Astrocyte of the spinal cord (primary cell): ENCODE data around the gene PPIL3.

Source experiments
- DNase-seq: peaks from one replicate; pipeline ENCODE4 v3.0.0; 2011; ENCODE audit warnings: low read depth, low spot score
- H3K4me3 ChIP-seq: 2 replicates; pipeline ENCODE4 v1.5.1; 2011; ENCODE audit warnings: low read depth, mild to moderate bottlenecking, low read length, moderate library complexity
- in situ Hi-C: cut with HindIII; loops from 2 replicates; pipeline ENCODE4 v1.10.0; 2017; ENCODE audit warnings: low sequenced_read_pairs
- TF ChIP-seq, protein P1 (sequence below): IDR thresholded peaks from 2 replicates; pipeline ENCODE4 v1.5.1; 2012; ENCODE audit warnings: low read depth, mild to moderate bottlenecking, low read length, inconsistent platforms

The PPIL3 gene

DNA sequence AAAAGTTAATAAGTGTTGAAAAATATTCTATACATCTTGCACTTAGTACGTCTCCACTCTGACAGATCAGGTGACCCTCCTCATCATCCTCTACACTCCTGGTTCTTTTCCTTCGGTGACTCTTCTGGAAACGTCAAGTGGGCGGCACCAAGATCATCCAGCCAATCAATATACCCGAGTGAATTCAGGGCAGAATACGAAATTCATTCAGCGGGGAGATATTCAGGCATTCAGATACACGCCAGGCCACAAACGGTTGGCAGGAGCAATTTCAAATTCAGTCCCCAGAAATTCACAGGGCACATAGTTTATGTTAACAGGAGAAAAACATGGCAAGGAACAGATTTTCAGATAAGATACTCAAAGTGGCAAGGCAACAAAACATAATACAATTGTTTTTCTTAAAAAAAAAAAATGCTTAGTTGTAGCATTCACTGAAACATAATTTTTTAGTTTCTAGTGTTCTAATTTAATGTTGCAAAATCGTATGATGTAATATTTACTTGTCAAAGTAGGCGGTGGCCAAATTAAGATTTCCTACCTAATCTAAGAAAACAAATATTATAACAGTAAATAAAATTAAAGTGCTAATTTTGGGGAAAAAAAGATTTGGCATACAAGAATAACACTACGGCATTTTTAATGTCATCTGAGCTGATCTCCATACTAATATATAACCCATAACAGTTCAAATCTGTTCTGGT lies 28.6 kb downstream of the PPIL3 start:
- TF ChIP-seq, protein P1, sequence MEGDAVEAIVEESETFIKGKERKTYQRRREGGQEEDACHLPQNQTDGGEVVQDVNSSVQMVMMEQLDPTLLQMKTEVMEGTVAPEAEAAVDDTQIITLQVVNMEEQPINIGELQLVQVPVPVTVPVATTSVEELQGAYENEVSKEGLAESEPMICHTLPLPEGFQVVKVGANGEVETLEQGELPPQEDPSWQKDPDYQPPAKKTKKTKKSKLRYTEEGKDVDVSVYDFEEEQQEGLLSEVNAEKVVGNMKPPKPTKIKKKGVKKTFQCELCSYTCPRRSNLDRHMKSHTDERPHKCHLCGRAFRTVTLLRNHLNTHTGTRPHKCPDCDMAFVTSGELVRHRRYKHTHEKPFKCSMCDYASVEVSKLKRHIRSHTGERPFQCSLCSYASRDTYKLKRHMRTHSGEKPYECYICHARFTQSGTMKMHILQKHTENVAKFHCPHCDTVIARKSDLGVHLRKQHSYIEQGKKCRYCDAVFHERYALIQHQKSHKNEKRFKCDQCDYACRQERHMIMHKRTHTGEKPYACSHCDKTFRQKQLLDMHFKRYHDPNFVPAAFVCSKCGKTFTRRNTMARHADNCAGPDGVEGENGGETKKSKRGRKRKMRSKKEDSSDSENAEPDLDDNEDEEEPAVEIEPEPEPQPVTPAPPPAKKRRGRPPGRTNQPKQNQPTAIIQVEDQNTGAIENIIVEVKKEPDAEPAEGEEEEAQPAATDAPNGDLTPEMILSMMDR: no peak
- in situ Hi-C loops: no loop called here
- H3K4me3 ChIP-seq: no peak overlapping the region
- DNase-seq: no peak

DNA sequence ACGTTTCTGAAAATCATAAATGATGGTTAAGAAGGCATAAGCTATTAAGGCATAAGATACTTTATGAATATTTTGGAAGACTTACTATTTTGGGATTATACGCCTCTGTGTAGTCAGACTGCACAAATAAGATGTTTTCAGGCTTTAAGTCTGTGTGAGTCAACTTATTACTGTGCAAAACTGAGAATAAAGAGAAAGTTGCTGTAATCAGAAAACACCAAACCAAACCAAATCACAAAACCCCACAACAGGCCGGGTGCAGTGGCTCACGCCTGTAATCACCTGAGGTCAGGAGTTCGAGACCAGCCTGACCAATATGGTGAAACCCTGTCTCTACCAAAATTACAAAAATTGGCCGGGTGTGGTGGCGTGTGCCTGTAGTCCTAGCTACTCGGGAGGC lies 32.1 kb downstream of the PPIL3 start:
- DNase-seq: no peak
- in situ Hi-C loops: no loop called here

DNA sequence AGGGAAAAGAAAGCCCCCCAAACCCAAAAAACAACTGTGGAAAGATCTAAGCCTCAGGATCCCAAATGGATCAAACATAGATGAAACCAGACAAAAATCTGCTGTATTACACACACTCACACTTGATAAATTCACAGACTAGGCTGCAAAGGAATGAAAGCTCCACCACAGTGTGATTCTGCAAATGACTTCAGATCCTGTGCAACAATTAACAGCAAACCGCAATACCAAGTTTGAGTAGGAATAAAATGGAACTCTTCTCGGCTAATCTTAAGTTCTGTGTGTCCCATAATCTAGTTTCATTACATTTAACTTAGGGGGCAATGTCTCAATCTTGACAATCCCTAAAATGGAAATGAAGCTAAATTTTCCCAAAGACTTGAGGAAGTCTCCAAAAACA lies 36.3 kb downstream of the PPIL3 start:
- TF ChIP-seq, protein P1: no peak
- in situ Hi-C loops: no loop called here
- DNase-seq: no peak
- no peak overlapping the region for H3K4me3 ChIP-seq

More for the DNA sequence above, 32.1 kb downstream of the PPIL3 start:
- no peak overlapping the region for H3K4me3 ChIP-seq
- TF ChIP-seq, protein P1: no peak

DNA sequence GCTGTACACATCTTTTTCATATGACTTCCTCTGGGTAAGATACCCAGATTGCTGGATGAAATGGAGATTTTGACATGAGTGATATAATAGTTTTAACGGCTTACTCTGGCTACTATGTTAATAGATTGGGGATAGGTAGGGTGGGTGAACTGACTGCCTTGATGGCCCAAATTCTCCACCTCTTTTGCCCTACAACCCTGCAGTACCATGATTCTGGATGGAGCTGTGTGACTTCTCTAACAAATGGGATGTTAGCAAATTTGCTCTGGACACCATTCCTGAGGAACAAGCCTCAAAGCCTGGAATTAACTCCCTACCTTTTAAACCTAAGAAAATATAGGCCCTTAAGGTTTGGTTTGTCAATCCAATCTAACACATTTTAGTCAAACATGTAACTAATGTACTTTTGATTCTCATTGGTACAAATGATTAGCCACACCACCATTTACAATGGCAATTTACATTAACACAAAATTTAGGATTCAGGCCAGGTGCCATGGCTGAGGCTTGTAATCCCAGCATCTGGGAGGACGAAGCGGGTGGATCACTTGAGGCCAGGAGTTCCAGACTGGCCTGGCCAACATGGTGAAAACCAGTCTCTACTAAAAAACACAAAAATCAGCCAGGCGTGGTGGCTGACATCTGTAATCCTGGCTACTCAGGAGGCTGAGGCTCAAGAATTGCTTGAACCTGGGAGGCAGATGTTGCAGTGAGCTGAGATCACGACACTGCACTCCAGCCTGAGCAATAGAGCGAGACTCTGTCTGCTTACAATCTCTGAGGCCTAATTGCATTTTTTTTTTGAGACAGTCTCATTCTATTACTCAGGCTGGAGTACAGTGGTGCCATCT lies 37.3 kb downstream of the PPIL3 start:
- H3K4me3 ChIP-seq: no peak overlapping the region
- DNase-seq: no peak
- in situ Hi-C loops: no loop called here
- TF ChIP-seq, protein P1: no peak

DNA sequence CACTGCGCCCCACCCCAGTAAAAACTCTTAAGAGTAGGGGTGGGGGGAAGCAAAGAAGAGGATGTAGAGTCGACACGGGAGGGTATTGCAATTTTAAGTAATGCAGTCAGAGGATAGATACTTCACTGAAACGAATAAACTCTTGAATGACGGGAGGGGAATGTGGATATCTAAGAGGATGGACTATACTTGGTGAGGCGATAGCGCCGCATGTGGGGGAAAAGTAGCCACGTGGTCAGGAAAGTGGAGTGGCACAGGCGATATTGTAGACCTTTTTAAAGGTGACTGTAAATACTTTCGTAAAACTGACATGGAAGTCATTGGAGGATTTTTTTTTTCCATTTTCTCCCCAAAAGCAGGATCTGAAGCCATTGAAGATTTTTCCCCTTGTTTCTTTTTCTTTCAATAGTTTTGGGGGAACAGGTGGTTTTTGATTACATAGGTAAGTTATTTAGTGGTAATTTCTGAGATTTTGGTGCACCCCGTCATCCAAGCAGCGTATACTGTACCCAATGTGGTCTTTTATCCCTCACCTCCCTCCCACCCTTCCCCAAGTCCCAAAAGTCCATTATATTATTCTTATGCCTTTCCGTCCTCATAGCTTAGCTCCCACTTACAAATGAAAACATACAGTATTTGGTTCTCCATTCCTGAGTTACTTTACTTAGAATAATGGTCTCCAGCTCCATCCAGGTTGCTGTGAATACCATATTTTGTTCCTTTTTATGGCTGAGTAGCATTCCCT lies 38.2 kb downstream of the PPIL3 start:
- TF ChIP-seq, protein P1: no peak
- in situ Hi-C loops: no loop called here
- no peak overlapping the region for H3K4me3 ChIP-seq
- DNase-seq: no peak

DNA sequence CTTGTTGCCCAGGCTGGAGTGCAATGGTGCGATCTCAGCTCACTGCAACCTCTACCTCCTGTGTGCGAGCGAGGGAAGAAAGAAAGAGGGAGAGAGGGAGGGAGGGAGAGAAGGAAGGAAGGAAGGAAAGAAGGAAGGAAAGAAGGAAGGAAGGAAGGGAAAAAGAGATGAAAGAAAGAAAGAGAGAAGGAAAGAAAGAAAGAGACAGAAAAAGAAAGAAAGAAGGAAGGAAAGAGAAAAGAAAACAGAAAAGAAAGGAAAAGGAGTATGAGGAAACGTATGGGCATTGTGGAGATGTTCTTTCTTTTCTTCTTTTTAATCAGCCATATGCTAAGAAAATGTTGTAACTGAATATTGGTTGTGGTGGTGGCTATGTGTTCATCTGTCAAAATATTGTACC lies 40.9 kb downstream of the PPIL3 start:
- no peak for DNase-seq
- in situ Hi-C loops: no loop called here
- TF ChIP-seq, protein P1: no peak
- H3K4me3 ChIP-seq: no peak overlapping the region
